HG03457 (cell line): ENCODE measurements around the gene KLF8.
"Not testable (repeated sequence)": the region's sequence is repeated elsewhere in the genome, so short reads cannot be mapped to it uniquely, and the experiment has no call there.

Source experiments
- ATAC-seq: cut with Tn5 transposase; IDR thresholded peaks from one replicate; pipeline ENCODE4 v1.9.1; 2021; ENCODE audit warnings: moderate number of reproducible peaks; ENCODE audit not compliant: unreplicated experiment

The KLF8 gene

DNA sequence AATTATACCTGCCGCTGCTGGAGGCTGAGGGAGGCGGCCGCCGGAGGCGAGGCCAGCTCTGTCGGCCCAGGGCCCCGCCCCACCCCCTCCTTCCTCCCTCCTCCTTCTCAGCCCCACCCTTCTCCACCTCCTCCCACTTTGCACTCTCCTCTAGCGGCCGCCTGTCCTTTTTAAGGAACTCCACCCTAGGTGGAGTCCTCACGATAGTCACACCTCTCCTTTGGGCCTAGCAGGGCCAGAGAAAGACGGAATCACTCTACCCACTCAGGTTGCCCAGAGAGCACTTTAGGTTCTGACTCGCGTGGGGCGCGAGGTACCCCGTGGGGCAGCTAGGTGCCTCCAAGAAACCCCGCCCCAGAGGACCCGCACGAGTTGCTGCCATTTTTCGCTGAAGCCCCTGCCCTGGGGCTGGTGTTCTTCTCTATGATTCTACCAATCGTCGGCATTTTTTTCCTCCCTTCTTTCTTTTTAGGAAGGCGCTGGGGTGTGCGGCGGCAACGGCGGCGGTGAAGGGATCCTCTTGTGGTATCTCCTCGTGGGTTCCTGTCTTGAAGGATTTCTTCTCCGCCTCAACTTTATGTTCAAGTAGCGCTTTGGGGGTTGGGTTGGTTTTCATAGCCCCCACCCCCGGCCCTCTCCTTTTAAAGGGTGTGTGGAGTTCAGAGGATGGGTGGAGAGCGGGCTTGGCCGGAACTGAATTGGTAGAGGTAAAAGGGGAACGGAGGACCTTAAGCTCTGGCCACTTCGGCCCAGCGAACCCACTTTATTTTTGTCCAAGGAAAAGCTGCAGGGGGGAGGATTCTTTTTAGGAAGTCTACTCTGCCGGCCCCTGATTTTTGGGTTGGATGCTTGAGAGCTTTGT is at the start of gene KLF8:
Gene KLF8 (plus strand): TSS at position 136 of the 862 bp plus-strand sequence. CDS start 979 bp downstream, outside the sequence.
- ATAC-seq: peak; percentile 47

DNA sequence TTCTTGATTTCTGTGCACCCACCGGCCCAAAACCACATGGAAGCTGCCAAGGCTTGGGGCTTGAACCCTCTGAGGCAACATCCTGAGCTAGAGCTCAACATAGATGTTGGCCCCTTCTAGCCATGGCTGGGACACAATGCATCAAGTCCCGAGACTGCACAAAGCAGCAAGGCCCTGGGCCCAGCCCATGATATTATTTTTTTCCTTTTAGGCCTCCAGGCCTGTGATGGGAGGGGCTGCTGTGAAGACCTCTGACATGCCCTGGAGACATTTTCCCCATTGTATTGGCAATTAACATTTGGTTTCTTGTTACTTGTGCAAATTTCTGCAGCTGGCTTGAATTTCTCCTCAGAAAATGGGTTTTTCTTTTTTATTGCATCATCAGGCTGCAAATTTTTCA is 25.2 kb upstream of the KLF8 start:
- not testable (repeated sequence) for ATAC-seq

DNA sequence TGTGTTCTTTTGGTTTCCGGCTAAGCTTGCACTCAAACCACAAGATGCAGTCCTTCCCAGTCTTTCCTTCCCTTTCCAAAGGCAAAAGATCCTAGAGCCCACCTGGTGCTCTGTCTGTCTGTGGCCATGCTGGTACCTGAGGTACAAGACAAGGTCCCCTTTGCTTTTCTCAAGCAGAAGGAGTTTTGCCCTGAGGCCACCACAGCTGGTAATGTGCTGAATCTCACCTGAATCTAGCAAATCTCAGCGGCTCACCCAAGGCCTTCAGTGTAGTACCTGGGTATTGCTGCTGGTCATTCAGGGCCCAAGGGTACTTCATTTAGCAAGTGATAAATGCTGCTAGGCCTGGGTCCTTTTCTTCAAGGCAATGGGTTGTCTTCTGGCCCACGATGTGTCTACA is 20.5 kb upstream of the KLF8 start:
- ATAC-seq: no peak

DNA sequence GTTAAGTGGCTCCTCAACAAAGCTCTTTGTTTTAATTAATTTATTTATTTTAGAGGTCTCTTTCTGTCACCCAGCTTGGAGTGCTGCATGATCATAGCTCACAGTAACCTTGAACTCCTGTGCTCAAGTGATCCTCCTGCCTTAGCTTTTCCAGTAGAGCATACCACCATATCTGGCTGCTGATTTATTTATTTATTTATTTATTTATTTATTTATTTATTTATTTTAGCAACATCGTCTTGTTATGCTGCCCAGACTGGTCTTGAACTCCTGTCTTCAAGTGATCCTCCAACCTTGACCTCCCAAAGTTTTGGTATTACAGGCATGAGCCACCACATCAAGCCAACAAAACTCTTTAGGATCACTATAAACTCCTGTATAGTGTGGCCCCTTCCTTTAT is 15.8 kb upstream of the KLF8 start:
- ATAC-seq: no peak

DNA sequence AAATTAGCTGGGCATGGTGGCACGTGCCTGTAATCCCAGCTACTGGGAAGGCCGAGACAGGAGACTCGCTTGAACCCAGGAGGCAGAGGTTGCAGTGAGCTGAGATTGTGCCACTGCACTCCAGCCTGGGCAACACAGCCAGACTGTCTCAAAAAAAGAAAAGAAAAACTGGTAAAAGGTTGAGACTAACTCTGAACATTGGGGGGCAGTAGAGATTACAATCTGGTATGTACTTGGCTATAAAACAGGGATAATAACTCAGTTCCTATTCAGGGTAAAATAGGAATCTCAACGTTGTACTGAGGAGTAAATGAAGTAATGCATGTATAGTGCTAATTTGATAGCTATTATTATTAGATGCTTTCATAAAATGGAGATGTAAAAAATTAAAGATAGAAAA is 12.5 kb upstream of the KLF8 start:
- ATAC-seq: no peak

DNA sequence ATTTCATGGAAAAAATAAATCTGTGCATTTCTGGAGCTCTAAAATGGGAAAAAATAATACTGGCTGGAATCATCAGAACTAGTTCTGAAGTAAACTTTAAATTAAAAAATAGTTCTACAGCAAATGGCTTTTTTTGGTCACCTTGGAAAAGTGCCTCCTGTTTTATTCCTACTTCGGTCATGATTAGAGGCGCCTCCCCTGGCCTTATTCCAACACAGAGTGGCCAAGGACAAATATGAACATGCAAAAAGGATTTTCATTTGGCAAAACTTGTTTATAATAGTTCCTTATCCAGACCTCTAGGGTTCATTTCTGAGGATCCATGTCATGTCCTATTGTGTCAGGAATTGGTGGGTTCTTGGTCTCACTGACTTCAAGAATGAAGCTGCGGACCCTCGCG is 11.1 kb upstream of the KLF8 start:
- ATAC-seq: no peak

DNA sequence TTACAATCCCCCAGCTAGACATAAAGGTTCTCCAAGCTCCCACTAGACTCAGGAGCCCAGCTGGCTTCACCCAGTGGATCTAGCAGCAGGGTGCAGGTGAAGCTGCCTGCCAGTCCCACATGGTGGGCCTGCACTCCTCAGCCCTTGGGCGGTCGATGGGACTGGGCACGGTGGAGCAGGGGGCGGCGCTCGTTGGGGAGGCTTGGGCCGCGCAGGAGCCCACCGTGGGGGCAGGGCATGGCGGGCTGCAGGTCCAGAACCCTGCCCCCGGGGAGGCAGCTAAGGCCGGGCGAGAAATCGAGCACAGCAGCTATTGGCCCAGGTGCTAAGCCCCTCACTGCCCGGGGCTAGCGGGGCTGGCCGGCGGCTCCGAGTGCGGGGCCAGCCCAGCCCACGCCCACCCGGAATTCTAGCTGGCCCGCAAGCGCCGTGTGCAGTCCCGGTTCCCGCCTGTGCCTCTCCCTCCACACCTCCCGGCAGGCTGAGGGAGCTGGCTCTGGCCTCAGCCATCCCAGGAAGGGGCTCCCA is 9.6 kb upstream of the KLF8 start:
- ATAC-seq: no peak

DNA sequence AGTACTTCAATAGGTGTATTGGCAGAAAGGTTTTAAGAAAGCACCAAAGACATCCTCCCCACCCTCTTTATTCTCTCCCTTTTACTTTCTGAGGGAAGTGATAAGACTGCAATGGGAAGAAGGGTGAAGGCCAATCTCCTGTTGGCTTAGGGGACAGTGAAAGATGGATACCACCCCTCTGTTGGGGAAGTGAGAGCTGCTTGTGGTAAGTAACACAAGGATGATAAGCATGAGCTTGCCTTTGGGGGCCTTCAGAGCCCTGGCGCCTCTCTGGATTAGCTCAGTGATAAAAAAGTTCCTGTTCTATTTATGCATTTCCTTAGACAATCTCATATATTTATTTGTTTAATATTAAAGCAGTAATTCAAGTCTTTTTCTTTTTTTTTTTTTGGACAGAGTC is 5.2 kb upstream of the KLF8 start:
- ATAC-seq: no peak

DNA sequence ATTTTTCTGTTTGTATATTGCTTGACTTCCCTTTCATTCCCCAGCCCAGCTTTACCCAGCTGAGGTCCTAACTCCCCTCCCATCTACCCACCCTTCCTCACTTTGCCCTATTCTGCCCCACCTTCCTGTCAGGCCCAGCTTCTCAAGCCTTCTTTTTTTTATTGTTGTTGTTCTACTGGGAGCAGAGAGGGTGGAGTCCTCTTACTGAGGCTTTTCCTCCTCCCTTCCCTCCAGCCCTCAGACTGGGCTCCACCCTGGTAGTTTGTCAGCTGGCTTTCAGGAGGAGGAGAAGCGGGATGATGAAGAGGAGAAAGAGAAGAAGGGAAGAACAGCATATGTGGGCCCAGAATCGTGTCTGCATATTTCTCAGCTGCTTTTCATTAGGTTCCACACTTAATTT is 3.2 kb upstream of the KLF8 start:
- no peak for ATAC-seq

DNA sequence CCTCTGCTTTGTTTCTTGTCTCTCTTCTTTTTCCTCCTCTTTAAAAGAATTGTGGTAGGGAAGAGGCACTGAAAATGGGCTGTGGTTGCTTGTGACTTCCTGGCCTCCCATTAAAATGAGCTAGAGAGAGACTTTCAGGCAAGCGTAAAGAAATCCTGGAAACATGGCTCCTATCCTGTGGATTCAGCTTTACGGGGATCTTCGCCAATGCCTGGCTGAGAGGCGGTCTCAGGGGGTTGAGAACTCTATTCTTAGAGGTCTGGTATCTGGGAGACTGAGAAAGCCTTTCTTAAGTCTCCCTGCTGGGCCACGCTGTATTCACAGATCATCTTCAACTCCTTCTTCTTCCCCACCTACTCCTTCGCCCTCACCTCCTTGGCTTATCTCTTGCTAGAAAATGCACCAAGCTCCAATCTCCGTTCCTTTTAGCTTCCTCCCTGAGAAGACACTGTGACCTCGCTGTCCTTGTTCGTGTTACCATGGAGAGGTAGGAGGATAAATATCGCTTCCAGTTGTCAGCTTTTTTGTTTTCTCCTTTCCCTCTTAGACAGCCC is 542 bp upstream of the KLF8 start:
- ATAC-seq: no peak

DNA sequence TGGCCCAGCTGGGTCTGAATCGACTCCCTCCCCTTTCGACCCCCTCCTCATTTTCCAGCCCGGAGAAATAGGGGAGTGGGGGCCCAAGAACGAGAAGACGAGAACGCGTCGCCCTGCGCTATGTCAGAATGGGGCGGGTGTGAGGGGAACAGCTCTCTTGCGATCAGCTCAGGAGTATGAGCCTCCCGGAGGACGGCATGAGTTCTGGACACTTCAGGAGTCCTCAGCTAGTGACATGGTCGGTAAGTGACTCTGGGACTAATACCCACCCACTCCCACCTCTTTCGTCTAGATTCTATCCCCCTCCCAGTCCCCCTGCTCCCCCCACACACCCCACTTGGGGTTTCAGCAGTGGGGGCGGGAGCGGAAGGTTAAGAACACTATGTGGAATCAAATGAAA is 944 bp downstream of the KLF8 start:
- ATAC-seq: no peak

DNA sequence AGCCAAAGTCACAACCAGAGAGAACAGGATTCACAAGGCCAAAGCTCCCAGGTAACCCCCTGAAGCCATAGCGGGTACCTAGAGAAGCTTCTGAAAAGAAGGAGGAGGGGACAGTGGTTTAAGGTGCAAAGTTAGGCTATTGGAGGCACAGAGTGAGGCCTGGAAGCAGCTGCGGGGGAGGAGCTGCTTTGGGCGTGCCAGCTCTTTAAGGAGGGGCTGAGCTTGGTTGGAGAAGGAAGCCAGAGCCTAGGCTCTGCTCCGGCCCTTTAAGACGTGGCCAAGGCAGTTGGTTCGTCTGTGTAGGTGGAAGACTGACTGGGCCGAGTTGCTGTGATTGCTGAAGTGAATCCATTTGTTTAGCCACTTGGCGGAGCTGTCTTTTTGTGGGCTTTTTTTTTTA is 1.5 kb downstream of the KLF8 start:
- ATAC-seq: peak; percentile 94

DNA sequence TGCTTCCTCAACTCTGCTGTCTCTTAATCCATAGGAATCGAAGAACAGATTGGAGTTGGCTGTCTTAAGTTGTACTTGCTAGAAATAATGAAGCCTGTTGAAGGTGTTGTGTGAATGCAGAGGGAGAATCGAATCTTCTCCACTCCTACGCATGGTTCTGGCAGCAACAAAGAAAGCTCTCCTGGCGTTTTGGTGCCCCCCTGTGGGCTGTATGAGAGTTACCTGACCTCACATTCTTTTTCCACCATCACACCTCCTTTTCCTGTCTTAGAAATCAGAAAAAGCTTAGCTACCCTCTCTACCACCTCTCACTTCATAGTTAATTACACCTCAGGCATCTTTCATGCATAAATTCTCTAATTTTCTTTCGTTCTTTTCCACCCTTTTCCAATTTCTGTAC is 16.3 kb downstream of the KLF8 start:
- no peak for ATAC-seq

DNA sequence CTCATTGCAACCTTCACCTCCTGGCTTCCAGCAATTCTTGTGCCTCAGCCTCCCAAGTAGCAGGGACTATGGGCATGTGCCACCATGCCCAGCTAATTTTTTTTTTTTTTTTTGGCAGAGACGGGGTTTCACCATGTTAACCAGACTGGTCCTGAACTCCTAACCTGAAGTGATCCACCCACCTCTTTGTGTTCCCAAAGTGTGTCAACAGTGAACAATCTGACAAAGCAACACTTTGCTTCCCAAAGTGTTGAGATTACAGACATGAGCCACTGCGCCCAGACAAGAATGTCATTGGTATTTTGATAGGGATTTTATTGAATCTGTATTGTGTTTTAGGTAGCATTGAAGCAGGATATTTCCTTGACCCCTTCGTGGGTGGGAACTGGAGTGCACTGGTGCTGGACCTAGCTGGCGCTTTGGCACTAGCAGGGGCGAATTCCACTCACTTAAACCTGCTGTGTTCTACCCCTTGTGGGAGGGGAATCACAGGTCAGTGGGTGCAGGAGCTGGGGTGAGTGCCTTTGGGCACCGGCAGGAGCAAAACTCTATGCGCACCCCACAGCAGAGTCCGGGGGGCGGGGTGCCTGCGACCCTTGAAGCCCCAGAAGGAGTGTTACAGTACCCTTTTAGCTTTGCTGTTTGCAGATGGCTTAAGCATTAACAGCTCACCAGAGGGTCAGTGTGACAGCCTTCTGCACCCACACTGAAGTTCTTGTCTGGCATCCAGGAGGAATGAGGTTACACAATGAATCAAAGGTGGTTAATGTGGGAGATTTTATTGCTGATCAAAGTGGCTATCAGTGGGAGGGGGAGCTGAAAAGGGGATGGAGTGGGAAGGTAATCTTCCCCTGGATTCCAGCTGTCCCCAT is 21.9 kb downstream of the KLF8 start:
- ATAC-seq: no peak

DNA sequence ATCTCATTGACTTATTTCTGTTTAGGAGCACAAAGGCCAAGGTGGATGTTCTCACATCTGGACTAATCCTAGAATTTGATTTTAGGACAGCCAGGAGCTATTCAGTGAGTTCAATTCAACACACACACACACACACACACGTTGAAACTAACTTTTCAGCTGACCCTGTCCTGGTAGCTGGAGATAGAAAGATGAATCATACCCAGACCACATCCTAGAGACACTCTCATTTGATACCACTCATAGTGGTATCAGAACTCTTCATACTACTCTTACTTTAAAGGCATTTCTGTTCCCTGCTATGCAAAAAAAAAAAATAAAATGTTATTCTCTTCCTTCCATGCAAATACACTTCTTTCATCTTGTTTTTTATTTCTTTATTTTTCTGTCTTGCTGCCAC is 36.7 kb downstream of the KLF8 start:
- ATAC-seq: no peak

DNA sequence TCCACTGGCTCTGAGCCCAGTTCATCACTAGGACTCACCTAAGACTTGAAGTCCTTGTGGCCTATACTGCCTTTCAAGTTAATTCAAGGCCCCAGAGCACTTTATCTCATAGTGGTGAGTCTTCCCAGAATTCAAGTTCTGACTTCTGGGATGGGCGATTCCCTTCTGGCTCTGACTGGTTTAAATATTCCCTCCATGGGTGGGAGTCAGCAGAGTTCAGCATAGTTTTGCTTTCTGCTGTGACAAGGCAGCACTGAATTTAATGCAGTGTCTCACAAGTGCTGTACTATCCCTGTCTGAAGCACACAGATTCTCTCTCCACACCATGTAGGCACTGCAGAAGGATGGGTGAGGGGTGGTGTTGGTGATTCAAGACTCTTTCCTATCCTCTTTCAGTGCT is 46.5 kb downstream of the KLF8 start:
- ATAC-seq: no peak

DNA sequence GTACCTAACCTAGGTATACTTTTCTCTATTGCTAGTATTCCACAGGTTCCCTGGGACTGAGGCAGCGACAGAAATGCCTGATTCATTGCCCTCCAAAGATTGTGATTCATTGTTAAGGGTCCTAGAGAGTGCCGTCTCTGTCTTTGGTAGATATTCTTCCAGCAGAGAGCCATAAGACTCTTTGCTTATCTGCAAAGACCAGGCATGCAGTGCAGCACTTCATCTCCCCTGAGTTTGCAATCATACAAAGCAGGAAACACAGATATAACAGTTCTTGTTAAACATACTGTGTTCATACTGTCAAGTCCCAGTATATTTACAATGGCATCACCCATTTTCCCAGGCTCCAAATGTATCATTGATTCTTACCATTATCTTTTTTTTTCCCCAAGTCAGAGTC is 47.7 kb downstream of the KLF8 start:
- no peak for ATAC-seq

DNA sequence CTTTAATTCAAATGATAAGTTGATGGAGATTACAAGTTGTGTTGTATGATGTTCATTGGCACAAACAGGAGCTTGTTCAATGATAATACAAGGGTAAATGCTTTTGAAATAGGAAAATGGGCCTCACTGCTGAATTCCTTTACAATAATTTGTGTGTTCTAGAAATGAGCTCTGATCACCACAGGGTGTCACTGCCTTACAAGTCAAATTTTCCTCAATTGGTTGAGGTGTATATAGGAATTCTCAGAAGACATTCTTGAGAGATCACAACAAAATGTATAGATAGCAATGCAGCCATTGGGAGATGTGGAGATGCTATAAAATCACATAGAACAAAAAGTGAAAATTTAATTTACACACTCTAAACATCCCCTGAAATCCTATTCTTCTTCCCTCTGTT is 49.6 kb downstream of the KLF8 start:
- no peak for ATAC-seq

DNA sequence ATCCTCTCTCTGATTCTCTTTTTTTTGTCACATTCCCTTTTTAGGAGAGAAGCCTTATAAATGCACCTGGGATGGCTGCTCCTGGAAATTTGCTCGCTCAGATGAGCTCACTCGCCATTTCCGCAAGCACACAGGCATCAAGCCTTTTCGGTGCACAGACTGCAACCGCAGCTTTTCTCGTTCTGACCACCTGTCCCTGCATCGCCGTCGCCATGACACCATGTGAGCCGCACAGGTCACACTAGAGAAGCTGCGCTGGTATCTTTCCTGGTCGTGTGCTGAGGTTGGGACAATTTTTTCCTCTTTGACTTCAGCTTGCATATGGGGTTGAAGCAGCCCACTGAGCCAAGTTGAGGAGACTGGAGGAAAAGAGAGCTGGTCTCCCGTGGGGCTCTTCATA is 52.1 kb downstream of the KLF8 start:
- no peak for ATAC-seq

DNA sequence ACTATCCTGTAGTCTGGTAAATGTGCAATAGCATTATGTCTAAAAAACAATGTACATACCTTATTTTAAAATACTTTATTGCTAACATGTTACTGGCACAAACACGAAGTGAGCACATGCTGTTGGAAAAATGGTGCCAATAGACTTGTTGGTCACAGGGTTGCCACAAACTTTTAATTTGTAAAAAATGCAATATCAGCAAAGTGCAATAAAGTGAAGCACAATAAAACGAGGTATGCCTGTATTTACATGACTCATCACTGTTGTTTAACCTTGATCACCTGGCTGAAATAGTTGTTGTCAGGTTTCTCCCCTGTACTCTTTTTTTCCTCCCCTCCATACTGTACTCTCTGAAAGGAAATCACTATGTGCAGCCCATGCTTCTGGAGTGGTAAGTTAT is 56.5 kb downstream of the KLF8 start:
- no peak for ATAC-seq

DNA sequence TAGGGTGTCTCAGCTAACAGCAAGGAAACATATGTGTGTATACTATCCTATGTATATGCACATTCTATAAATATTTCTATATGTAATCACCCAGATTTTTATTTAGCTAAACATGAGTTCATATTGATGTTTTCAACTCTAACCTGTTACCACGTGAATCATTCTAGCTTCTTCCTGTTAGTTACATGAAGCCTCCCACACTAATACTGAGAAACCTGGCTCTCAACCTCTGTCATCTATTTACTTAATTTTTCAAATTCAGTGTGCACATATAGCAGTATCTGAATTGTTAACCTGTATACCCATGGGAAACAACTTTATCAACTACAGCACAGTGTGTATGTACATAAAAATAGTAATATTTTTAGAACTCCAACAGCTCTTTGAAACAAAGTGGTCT is 57.3 kb downstream of the KLF8 start:
- ATAC-seq: no peak

DNA sequence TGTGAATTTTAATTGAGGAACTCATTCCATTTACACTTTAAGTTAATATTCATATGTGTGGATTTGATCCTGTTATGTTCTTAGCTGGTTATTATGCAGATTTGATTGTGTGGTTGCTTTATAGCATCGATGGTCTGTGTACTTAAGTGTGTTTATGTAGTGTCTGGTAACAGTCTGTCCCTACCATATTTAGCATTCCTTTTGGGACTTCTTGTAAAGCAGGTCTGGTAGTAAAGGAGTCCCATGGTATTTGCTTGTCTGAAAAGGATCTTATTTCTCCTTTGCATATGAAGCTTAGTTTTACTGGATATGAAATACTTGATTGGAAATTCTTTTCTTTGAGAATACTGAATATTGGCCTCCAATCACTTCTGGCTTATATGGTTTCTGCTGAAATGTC is 76.6 kb downstream of the KLF8 start:
- ATAC-seq: no peak
